ENCODE data around the gene SEPTIN1. TPM values are rescaled to one million over a fixed set of nuclear protein-coding genes. Genes with fewer than 3 reads are reported as not detected.
"Not testable (repeated sequence)": the region's sequence is repeated elsewhere in the genome, so short reads cannot be mapped to it uniquely, and the experiment has no call there.

The SEPTIN1 gene
- total RNA-seq, 2 donors from 2014 or later = 0.26 to 0.33 TPM

DNA sequence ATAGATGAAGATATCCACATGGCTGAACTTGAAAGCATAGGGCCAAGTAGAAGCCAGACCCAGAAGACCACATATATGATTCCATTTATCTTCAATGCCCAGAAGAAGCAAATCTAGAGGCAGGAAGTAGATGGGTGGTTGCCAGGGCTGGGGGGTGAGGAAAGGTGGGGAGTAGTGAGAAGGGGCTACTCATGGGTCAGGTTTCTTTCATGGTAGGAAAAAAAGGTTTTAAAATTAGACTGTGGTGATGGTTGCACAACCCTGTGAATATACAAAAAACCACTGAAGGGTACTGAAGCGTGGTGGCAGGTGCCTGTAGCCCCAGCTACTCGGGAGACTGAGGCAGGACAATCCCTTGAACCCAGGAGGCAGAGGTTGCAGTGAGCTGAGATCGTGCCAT, 32.7 kb downstream of the SEPTIN1 start:
- ATAC-seq (no peak), DNase-seq (no peak)
- 74 to 76% methylated on average over 3 of the region's 3 CpGs for whole genome bisulfite sequencing, 2 donors
- Histone ChIP-seq H3K27me3 (no peaks in the 10 kb centered on the region), H3K4me3 (no peak overlapping the region), H3K9me3 (no peaks in the 10 kb centered on the region), H3K36me3 (replicated peaks in 1 of 2; ENCODE audit: insufficient read depth in 1 of 2, low read depth in 2 of 2) (no peaks in the 10 kb centered on the region), H3K27ac (no peak overlapping the region), H3K4me1 (peaks cover 34% of the 10 kb centered on the region)
- TF ChIP-seq, protein P1, sequence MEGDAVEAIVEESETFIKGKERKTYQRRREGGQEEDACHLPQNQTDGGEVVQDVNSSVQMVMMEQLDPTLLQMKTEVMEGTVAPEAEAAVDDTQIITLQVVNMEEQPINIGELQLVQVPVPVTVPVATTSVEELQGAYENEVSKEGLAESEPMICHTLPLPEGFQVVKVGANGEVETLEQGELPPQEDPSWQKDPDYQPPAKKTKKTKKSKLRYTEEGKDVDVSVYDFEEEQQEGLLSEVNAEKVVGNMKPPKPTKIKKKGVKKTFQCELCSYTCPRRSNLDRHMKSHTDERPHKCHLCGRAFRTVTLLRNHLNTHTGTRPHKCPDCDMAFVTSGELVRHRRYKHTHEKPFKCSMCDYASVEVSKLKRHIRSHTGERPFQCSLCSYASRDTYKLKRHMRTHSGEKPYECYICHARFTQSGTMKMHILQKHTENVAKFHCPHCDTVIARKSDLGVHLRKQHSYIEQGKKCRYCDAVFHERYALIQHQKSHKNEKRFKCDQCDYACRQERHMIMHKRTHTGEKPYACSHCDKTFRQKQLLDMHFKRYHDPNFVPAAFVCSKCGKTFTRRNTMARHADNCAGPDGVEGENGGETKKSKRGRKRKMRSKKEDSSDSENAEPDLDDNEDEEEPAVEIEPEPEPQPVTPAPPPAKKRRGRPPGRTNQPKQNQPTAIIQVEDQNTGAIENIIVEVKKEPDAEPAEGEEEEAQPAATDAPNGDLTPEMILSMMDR (IDR thresholded peaks at IDR 0.05) = no peak
- TF ChIP-seq POLR2A (IDR thresholded peaks at IDR 0.05) = no peak
- intact Hi-C loops (cut with DNase I) = no loop called here

DNA sequence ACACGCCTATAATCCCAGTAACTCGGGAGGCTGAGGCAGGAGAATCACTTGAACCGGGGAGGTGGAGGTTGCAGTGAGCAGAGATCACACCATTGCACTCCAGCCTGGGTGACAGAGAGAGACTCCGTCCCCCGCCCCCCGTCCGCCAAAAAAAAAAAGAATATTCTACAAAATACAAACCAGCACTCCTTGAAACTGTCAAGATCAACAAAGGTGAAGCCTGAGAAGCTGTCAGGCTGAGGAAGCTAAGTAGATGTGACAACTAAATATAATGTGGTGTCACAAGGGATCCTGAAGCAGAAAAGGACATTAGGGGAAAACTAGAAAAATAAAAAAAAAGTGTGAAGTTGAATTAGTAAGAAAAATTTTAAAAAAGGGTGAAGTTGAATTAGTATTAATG, 33.4 kb downstream of the SEPTIN1 start:
- ATAC-seq = no peak
- WGBS, 2 donors = 94% methylated on average over 7 of the region's 7 CpGs
- no peak overlapping the region for H3K27ac ChIP-seq

DNA sequence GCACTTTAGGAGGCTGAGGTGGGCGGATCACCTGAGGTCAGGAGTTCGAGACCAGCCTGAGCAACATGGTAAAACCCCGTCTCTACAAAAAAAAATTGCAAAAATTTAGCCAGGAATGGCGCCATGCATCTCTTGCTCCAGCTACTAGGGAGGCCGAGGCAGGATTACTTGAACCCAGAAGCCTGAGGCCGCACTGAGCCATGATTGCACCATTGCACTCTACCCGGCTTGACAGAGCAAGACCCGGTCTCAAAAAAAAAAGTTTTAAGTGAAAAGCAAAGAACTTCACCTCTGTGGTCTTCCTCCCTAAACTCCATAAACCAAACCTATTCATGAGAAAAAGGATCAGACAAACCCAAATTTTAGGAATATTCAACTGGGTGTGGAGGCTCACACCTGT, 34.2 kb downstream of the SEPTIN1 start:
- Histone ChIP-seq H3K27me3 (no peaks in the 10 kb centered on the region), H3K4me3 (no peak overlapping the region), H3K27ac (no peak overlapping the region), H3K9me3 (no peaks in the 10 kb centered on the region), H3K36me3 (replicated peaks in 1 of 2; ENCODE audit: insufficient read depth in 1 of 2, low read depth in 2 of 2) (no peaks in the 10 kb centered on the region), H3K4me1 (peaks cover 19% of the 10 kb centered on the region)
- no peak for ATAC-seq
- intact Hi-C loops (cut with DNase I) = no loop called here
- DNase-seq = no peak
- WGBS, 2 donors = 95 to 98% methylated on average over 4 to 8 of the region's 8 CpGs
- TF ChIP-seq POLR2A (IDR thresholded peaks at IDR 0.05) = no peak

More for the DNA sequence above, 33.4 kb downstream of the SEPTIN1 start:
- Histone ChIP-seq H3K9me3 (no peaks in the 10 kb centered on the region), H3K4me1 (peaks cover 27% of the 10 kb centered on the region), H3K27me3 (no peaks in the 10 kb centered on the region), H3K4me3 (no peak overlapping the region), H3K36me3 (replicated peaks in 1 of 2; ENCODE audit: insufficient read depth in 1 of 2, low read depth in 2 of 2) (no peaks in the 10 kb centered on the region)
- no peak for DNase-seq
- intact Hi-C loops (cut with DNase I) = no loop called here
- TF ChIP-seq POLR2A (IDR thresholded peaks at IDR 0.05) = no peak
- TF ChIP-seq, protein P1 (IDR thresholded peaks at IDR 0.05) = no peak

DNA sequence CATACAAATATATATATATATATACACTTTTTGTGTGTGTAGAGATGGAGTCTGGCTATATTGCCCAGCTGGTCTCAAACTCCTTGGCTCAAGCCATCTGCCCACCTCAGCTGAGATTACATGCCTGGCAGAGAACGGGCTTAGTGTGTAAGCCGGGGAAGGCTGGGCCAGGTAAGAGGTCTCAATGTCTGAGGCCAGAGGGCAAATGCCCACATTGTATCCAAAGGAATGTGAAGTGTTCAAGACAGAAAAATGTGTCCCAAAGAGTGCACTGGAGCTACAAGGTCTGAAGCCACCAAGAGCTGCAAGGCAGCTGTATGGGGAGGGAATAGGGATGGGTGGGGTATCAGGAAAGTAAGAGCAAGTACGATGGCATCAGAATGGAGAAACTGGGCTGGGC, 36.1 kb downstream of the SEPTIN1 start:
- intact Hi-C loops (cut with DNase I) = no loop called here
- Histone ChIP-seq H3K9me3 (no peaks in the 10 kb centered on the region), H3K4me1 (peaks cover under 1% of the 10 kb centered on the region), H3K27me3 (no peaks in the 10 kb centered on the region), H3K36me3 (replicated peaks in 1 of 2; ENCODE audit: insufficient read depth in 1 of 2, low read depth in 2 of 2) (no peaks in the 10 kb centered on the region), H3K4me3 (no peak overlapping the region), H3K27ac (no peak overlapping the region)
- no peak for DNase-seq
- 87 to 91% methylated on average over 3 of the region's 3 CpGs for WGBS, 2 donors
- TF ChIP-seq POLR2A (IDR thresholded peaks at IDR 0.05) = no peak
- TF ChIP-seq, protein P1 (IDR thresholded peaks at IDR 0.05) = no peak
- ATAC-seq = no peak

DNA sequence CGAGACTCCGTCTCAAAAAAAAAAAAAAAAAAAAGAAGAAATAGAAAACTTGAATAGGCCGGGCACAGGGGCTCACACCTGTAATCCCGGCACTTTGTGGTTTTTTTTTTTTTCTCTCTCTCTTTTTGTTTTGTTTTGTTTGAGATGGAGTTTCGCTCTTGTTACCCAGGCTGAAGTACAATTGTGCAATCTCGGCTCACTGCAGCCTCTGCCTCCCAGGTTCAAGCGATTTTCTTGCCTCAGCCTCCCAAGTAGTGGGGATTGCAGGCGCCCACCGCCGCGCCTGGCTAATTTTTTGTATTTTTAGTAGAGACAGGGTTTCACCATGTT, 38.9 kb downstream of the SEPTIN1 start:
- not testable (repeated sequence) for DNase-seq
- 90 to 91% methylated on average over 11 of the region's 11 CpGs for WGBS, 2 donors

DNA sequence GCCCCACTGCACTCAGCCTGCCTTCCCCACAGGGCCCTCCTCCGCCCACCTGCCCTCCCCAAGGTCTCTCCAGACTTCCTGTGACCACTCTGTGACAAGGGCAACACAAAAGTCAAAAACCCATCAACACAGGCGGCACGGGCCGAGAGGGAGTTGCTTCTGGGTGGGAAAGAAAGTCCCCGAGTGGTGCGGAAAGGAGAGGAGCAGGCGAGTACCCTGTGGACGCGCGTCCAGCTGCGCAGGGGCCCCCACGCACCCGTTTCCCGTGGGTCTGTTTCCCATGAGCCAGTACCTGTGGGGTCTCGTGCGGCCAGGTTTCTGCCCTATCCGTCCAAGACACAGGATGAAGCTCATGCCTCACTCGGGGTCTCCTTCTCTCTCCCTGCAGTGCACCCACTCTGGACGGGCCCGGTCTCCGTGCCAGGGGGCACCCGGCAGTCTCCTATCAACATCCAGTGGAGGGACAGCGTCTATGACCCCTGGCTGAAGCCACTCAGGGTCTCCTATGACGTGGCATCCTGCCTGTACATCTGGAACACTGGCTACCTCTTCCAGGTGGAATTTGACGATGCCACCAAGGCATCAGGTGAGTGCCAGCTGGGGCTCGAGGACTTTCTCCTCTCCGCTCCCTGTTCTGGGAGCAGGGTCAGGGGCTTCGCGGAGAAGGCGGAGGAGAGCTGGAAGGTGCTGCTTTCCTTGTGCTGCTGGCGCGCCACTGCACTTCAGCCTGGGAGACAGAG, 39.4 kb downstream of the SEPTIN1 start:
- no peaks in the 10 kb centered on the region for H3K27me3 ChIP-seq
- intact Hi-C loops (cut with DNase I) = no loop called here
- no peak for TF ChIP-seq POLR2A (IDR thresholded peaks at IDR 0.05)
- TF ChIP-seq, protein P1 (IDR thresholded peaks at IDR 0.05) = no peak
- DNase-seq (no peak), ATAC-seq (no peak)
- H3K4me3 ChIP-seq = no peak overlapping the region
- H3K27ac ChIP-seq = no peak overlapping the region
- no peaks in the 10 kb centered on the region for H3K9me3 ChIP-seq
- H3K36me3 ChIP-seq (replicated peaks in 1 of 2; ENCODE audit: insufficient read depth in 1 of 2, low read depth in 2 of 2) = no peaks in the 10 kb centered on the region
- no peaks in the 10 kb centered on the region for H3K4me1 ChIP-seq
- 85 to 88% methylated on average over 23 to 31 of the region's 32 CpGs for WGBS, 2 donors

More for the DNA sequence above, 38.9 kb downstream of the SEPTIN1 start:
- H3K27ac ChIP-seq; H3K4me1 ChIP-seq; H3K9me3 ChIP-seq; intact Hi-C loops (cut with DNase I); H3K27me3 ChIP-seq; ATAC-seq; H3K36me3 ChIP-seq (replicated peaks in 1 of 2; ENCODE audit: insufficient read depth in 1 of 2, low read depth in 2 of 2); H3K4me3 ChIP-seq: not testable (repeated sequence)

DNA sequence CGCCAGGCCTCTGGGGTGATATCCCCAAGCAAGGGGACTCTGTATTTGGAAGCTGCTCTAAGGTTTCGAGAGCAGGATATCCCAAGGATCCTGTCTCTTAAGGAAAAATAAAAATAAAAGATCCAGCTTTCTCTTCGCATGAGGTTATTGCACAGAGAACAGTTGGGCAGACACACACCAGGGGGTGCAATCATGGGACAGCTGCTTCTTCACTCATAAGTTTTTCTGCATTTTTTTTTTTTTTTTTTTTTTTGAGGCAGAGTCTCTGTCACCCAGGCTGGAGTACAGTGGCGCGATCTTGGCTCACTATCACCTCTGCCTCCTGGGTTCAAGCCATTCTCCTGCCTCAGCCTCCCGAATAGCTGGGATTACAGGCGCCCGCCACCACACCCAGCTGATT, 40.4 kb downstream of the SEPTIN1 start:
- H3K27me3 ChIP-seq; H3K9me3 ChIP-seq; H3K4me3 ChIP-seq; H3K4me1 ChIP-seq; DNase-seq; intact Hi-C loops (cut with DNase I); H3K36me3 ChIP-seq (replicated peaks in 1 of 2; ENCODE audit: insufficient read depth in 1 of 2, low read depth in 2 of 2); ATAC-seq; H3K27ac ChIP-seq: not testable (repeated sequence)
- 92 to 96% methylated on average over 8 of the region's 8 CpGs for WGBS, 2 donors
